GM12878 (cell line): ENCODE measurements around the gene C20orf202. TPM values are rescaled to one million over a fixed set of nuclear protein-coding genes. Genes with fewer than 3 reads are reported as not detected.

Experiments used
- ATAC-seq: fragments of 200-7000 bp; cut with Tn5 transposase; 3 replicates; pipeline ENCODE4 v1.9.1; 2020; ENCODE audit warnings: mild to moderate bottlenecking, moderate library complexity
- BruUV-seq: library from RNA; stranded (reverse); fragments of 400-500 nt; replicated peaks from 2 replicates; lab custom pipeline; 2021; lab: Mats Ljungman, UMichigan
- CTCF ChIA-PET: fragments of 300-600 bp; sonication (Branson Sonifier 250); formaldehyde crosslinking; extraction: SDS; loops from one replicate; lab custom pipeline; 2021; ENCODE audit warnings: inconsistent platforms; lab: Yijun Ruan, JAX
- POLR2A ChIA-PET: fragments of 350-600 bp; formaldehyde crosslinking; extraction: SDS; loops from one replicate; lab custom pipeline; 2021; ENCODE audit warnings: inconsistent platforms; lab: Charles Lee
- RAD21 ChIA-PET: fragments of 300-600 bp; sonication (Branson Sonifier 250); formaldehyde crosslinking; loops from one replicate; lab custom pipeline; 2023; ENCODE audit warnings: antibody characterized with exemption; ENCODE audit not compliant: unreplicated experiment; lab: Charles Lee
- SMC1A ChIA-PET: fragments of 300-600 bp; sonication (Branson Sonifier 250); formaldehyde crosslinking; loops from one replicate; lab custom pipeline; 2023; ENCODE audit not compliant: unreplicated experiment, uncharacterized antibody; lab: Charles Lee
- DNase-seq: peaks from one replicate; pipeline ENCODE4 v3.0.0-alpha.2; 2011; ENCODE audit warnings: low read depth, low spot score
- FAIRE-seq: peaks from 3 replicates; lab custom pipeline; 2011; peaks lifted over from hg19 to GRCh38; lab: Jason Lieb, UNC
- H2AFZ ChIP-seq: 2 replicates; pipeline ENCODE4 v1.6.0; 2011; ENCODE audit warnings: low read depth, low read length, control low read depth; ENCODE audit not compliant: control insufficient read depth
- H3K27ac ChIP-seq: 2 replicates; pipeline ENCODE4 v1.5.1; 2011; ENCODE audit warnings: control low read depth; ENCODE audit not compliant: control insufficient read depth, insufficient read depth
- H3K27me3 ChIP-seq, 2 experiments: replicated peaks in 1 of 2; 2 replicates each; pipeline versions ENCODE4 v1.6.0 to v1.6.1; 2011; ENCODE audit warnings: low read length in 1 of 2; ENCODE audit not compliant: control insufficient read depth in 2 of 2, insufficient read depth in 2 of 2
- H3K36me3 ChIP-seq, 2 experiments: 2 replicates each; pipeline ENCODE4 v1.5.1; 2011; ENCODE audit warnings: low read length in 1 of 2; ENCODE audit not compliant: control insufficient read depth in 2 of 2, insufficient read depth in 2 of 2
- H3K4me1 ChIP-seq: 2 replicates; pipeline ENCODE4 v1.6.1; 2011; ENCODE audit warnings: mild to moderate bottlenecking, low read length, moderate library complexity, mixed read lengths; ENCODE audit not compliant: control insufficient read depth, insufficient read depth
- H3K4me2 ChIP-seq: 2 replicates; pipeline ENCODE4 v1.6.0; 2011; ENCODE audit warnings: control low read depth; ENCODE audit not compliant: control insufficient read depth, insufficient read depth
- H3K4me3 ChIP-seq: fragments of 200-600 bp; sonication (generic); 2 replicates; pipeline ENCODE4 v1.5.1; 2016
- H3K79me2 ChIP-seq: 2 replicates; pipeline ENCODE4 v1.6.0; 2011; ENCODE audit warnings: low read length; ENCODE audit not compliant: control insufficient read depth, insufficient read depth
- H3K9ac ChIP-seq: 2 replicates; pipeline ENCODE4 v1.8.0; 2011; ENCODE audit warnings: low read length, control low read depth, mixed read lengths; ENCODE audit not compliant: control insufficient read depth, insufficient read depth
- H3K9me3 ChIP-seq: replicated peaks from 3 replicates; pipeline ENCODE4 v1.5.1; 2011; ENCODE audit warnings: mild to moderate bottlenecking, low read length; ENCODE audit not compliant: control insufficient read depth, insufficient read depth
- H4K20me1 ChIP-seq: 2 replicates; pipeline ENCODE4 v1.6.0; 2011; ENCODE audit not compliant: control insufficient read depth, insufficient read depth
- ATF2 ChIP-seq: IDR thresholded peaks from 2 replicates; pipeline ENCODE4 v1.6.1; 2012; ENCODE audit warnings: low read length, inconsistent platforms
- BACH1 ChIP-seq: fragments of 450-650 bp; IDR thresholded peaks from 2 replicates; pipeline ENCODE4 v1.6.1; 2017; ENCODE audit warnings: mild to moderate bottlenecking, borderline replicate concordance
- CBFB ChIP-seq: IDR thresholded peaks from 2 replicates; pipeline ENCODE4 v1.6.1; 2016; ENCODE audit warnings: antibody characterized with exemption, low read depth
- FOS ChIP-seq: IDR thresholded peaks from 3 replicates; pipeline ENCODE4 v1.6.1; 2011; ENCODE audit warnings: borderline replicate concordance; ENCODE audit not compliant: insufficient read length; ENCODE audit errors: extremely low read depth
- GABPA ChIP-seq: IDR thresholded peaks from 2 replicates; pipeline ENCODE4 v1.6.1; 2014; ENCODE audit warnings: antibody characterized with exemption, low read depth, mild to moderate bottlenecking, inconsistent platforms
- IKZF1 ChIP-seq: fragments of 450-650 bp; conservative IDR thresholded peaks from 2 replicates; pipeline ENCODE4 v1.6.1; 2017; ENCODE audit warnings: antibody characterized with exemption, mild to moderate bottlenecking
- IRF3 ChIP-seq: fragments of 450-650 bp; IDR thresholded peaks from 2 replicates; pipeline ENCODE4 v1.6.1; 2014; ENCODE audit warnings: mild to moderate bottlenecking
- MLLT1 ChIP-seq: fragments of 450-650 bp; IDR thresholded peaks from 2 replicates; pipeline ENCODE4 v1.6.1; 2016; ENCODE audit warnings: mild to moderate bottlenecking
- PML ChIP-seq: IDR thresholded peaks from 2 replicates; pipeline ENCODE4 v1.6.1; 2012; ENCODE audit warnings: low read length, inconsistent platforms
- SMC3 ChIP-seq: IDR thresholded peaks from 2 replicates; pipeline ENCODE4 v1.6.1; 2011; ENCODE audit warnings: low read length, improper control_type of control experiment, borderline replicate concordance
- ZBTB11 ChIP-seq: fragments of 450-650 bp; formaldehyde crosslinking; IDR thresholded peaks from 2 replicates; pipeline ENCODE4 v1.5.0; 2022; ENCODE audit warnings: mild to moderate bottlenecking, missing genetic modification characterization
- WGBS: methylation state at CpG from one replicate; pipeline ENCODE4 v1.1.6; 2016; ENCODE audit warnings: low lambda C conversion rate; ENCODE audit not compliant: insufficient replicate concordance, insufficient coverage; ENCODE audit errors: missing lambda C conversion rate; 5-methylcytosine and 5-hydroxymethylcytosine counted together
- in situ Hi-C: fragments of 300-500 bp; cut with MboI; formaldehyde crosslinking; loops from 9 replicates; pipeline ENCODE4 v1.14.3; 2018; ENCODE audit warnings: mixed read lengths
- intact Hi-C: fragments of 100-400 bp; cut with micrococcal nuclease; formaldehyde crosslinking; loops from one replicate; pipeline ENCODE4 v1.14.2; 2022; ENCODE audit not compliant: unreplicated experiment
- polyA plus RNA-seq, 11 experiments: library from polyadenylated mRNA; depleted of rRNA in 4 of 11; unstranded in 6 of 11; stranded (reverse) in 5 of 11; fragments of >200 nt; fragmentation: Nextera tagmentation in 4 of 11; fragmentation: Illumina TruSeq in 1 of 11; extraction: Ambion mirVana in 4 of 11; extraction: Trizol in 1 of 11; gene quantifications; 1 replicate in 1 of 11; 2 replicates in 10 of 11; pipeline versions ENCODE4 v1.2.1 to v1.2.3, GENCODE V29; 2011 to 2016; ENCODE audit warnings: inconsistent platforms in 2 of 11, missing spikeins in 2 of 11, low read depth in 1 of 11
- total RNA-seq, 4 experiments: library from RNA; depleted of rRNA in 3 of 4; stranded (reverse); fragments of >200 nt in 3 of 4; fragmentation: Illumina TruSeq in 1 of 4; extraction: Trizol in 1 of 4; gene quantifications; 2 replicates each; pipeline versions ENCODE4 v1.2.1 to v1.2.3, GENCODE V29; 2013 to 2021

The C20orf202 gene
- total and polyA plus RNA-seq, 10 of the 15 experiments (the other 5 are each of a cell fraction or from before 2014, with no cell fraction given): 0.04 TPM; not detected in 8

GRCh38 chr20:1214838-1215261 is 11.6 kb downstream of the C20orf202 start (continued):
- TF ChIP-seq CBFB: no peak
- no peak for TF ChIP-seq ZBTB11 (CRISPR knock-in tag)
- TF ChIP-seq IRF3: no peak

GRCh38 chr20:1215386-1216170 is 12.3 kb downstream of the C20orf202 start:
- H3K9ac ChIP-seq: no peak overlapping the region
- ChIA-PET SMC1A (no interaction called here), POLR2A (no interaction called here), CTCF (interaction anchor here (0.5 to 0.7 kb wide), 3 partner anchors 14 to 377 kb away, joined by 3 read pairs; no protein-coding TSS in a partner anchor), RAD21 (no interaction called here)
- no peaks in the 10 kb centered on the region for H3K9me3 ChIP-seq
- H4K20me1 ChIP-seq: no peaks in the 10 kb centered on the region
- no peaks in the 10 kb centered on the region for H3K79me2 ChIP-seq
- no peak for TF ChIP-seq IKZF1
- TF ChIP-seq SMC3: no peak
- TF ChIP-seq FOS: no peak
- no peak for TF ChIP-seq GABPA
- TF ChIP-seq MLLT1: no peak
- TF ChIP-seq BACH1: no peak
- TF ChIP-seq PML: no peak
- no peak for TF ChIP-seq ATF2
- DNase-seq (no peak), FAIRE-seq (no peak), ATAC-seq (no peak)
- peaks cover 2% of the 10 kb centered on the region; the same call in 1 of the 2 replicates for H3K4me1 ChIP-seq
- no peak overlapping the region for H2AFZ ChIP-seq
- no peak overlapping the region for H3K4me3 ChIP-seq
- H3K27me3 ChIP-seq: peaks cover 0 to 4% of the 10 kb centered on the region in 2 experiments; a peak in 1 of 4 replicates
- in situ Hi-C loops (no loop called here), intact Hi-C loops (no loop called here)
- 18% methylated on average over 11 of the region's 11 CpGs for WGBS
- H3K4me2 ChIP-seq: no peak overlapping the region
- H3K27ac ChIP-seq: no peak overlapping the region
- BruUV-seq: no TSS peak
- H3K36me3 ChIP-seq: no peaks in the 10 kb centered on the region
